Ovary (tissue), 9 donors: Measurements from ENCODE around the gene RANBP3. TPM values are rescaled to one million over a fixed set of nuclear protein-coding genes. Genes with fewer than 3 reads are reported as not detected.

Experiments
- DNase-seq, 5 donors: peaks; one replicate each; pipeline ENCODE4 v3.0.0-alpha.2; 2019 to 2020
- H3K27ac ChIP-seq, 2 donors: fragments of 200-600 bp; one replicate each; pipeline versions ENCODE4 v1.5.1 to v1.8.0; 2019 to 2022
- H3K27me3 ChIP-seq: fragments of 200-600 bp; one replicate; pipeline ENCODE4 v1.8.0; 2022
- H3K36me3 ChIP-seq: fragments of 200-600 bp; sonication (generic); one replicate; pipeline ENCODE4 v1.5.1; 2019
- H3K4me1 ChIP-seq: one replicate; pipeline ENCODE4 v1.8.1; 2013; ENCODE audit warnings: mild to moderate bottlenecking, moderate library complexity; ENCODE audit not compliant: insufficient read depth
- H3K4me3 ChIP-seq: fragments of 200-600 bp; sonication (generic); one replicate; pipeline ENCODE4 v1.5.1; 2017
- H3K9me3 ChIP-seq, 2 donors: fragments of 200-600 bp in 1 of 2; sonication (generic) in 1 of 2; one replicate each; pipeline versions ENCODE4 v1.5.1 to v1.8.1; 2013 to 2019; ENCODE audit warnings: mild to moderate bottlenecking in 1 of 2, moderate library complexity in 1 of 2
- CTCF ChIP-seq, 3 donors: fragments of 450-650 bp in 2 of 3; fragments of 200-600 bp in 1 of 3; IDR thresholded peaks; one replicate each; pipeline versions ENCODE4 v1.5.1 to v1.8.0; 2016 to 2022; ENCODE audit warnings: antibody characterized with exemption in 3 of 3, mild to moderate bottlenecking in 1 of 3
- EP300 ChIP-seq: sonication (generic); formaldehyde crosslinking; IDR thresholded peaks from one replicate; pipeline ENCODE4 v1.6.1; 2017; ENCODE audit warnings: antibody characterized with exemption
- POLR2A ChIP-seq: fragments of 450-650 bp; IDR thresholded peaks from one replicate; pipeline ENCODE4 v1.6.1; 2017; ENCODE audit warnings: antibody characterized with exemption, mild to moderate bottlenecking, moderate library complexity
- WGBS, 3 donors: extraction: QIAGEN DNeasy Blood & Tissue Kit in 1 of 3; methylation state at CpG; one replicate each; pipeline versions ENCODE4 v1.1.5 to v1.1.7; 2013 to 2017; 5-methylcytosine and 5-hydroxymethylcytosine counted together
- intact Hi-C, 4 donors: fragments of 100-400 bp; cut with DNase I; formaldehyde crosslinking; loops; one replicate each; pipeline versions ENCODE4 v1.11.0 to v1.15.1; 2022 to 2023
- polyA plus RNA-seq, 2 donors: library from polyadenylated mRNA; stranded (reverse); fragments of 200-250 nt in 1 of 2; fragments of 350-450 nt in 1 of 2; fragmentation: Illumina TruSeq in 1 of 2; extraction: RNeasy Lipid Tissue Mini Kit (QIAGEN cat#74804) in 1 of 2; gene quantifications; one replicate each; pipeline ENCODE4 v1.2.3, GENCODE V29; 2013 to 2014
- total RNA-seq, 7 donors: library from RNA; depleted of rRNA in 2 of 7; stranded (reverse); fragments of >200 nt in 2 of 7; fragmentation: NEBNext Ultra II Directional in 3 of 7; extraction: Animal tissue kit (Norgen Biotek cat#: 25700) in 3 of 7; gene quantifications; one replicate each; pipeline versions ENCODE4 v1.1.0 to v1.2.4, GENCODE V29; 2016 to 2023
- donor health status: DM: no; HTN: no; CAD: no; lungs with moderate emphysema.
- donor health status: DM: no; HTN: no; CAD: no.
- donor health status: Bipolar disorder and iron deficiency.
- donor health status: DM: yes; HTN: yes; CAD: no.
- donor health status: DM: no; HTN: no; CAD: no.
- donor health status: DM: yes; HTN: yes; CAD: no.

Gene RANBP3
- total and polyA plus RNA-seq, 9 donors, result 54.0 to 88.4 (median 67.9) TPM

- DNase-seq, result no peak
- no peaks in the 10 kb centered on the region for H3K27me3 ChIP-seq
- intact Hi-C loops, result no loop called here
- WGBS, 3 donors, result 15 to 39% (median 32%) methylated on average over 10 of the region's 10 CpGs
- H3K4me1 ChIP-seq, result peaks cover 8% of the 10 kb centered on the region
- TF ChIP-seq CTCF (IDR thresholded peaks at IDR 0.05) (no peak), POLR2A (no peak), EP300 (no peak)
- H3K4me3 ChIP-seq, result no peak overlapping the region
- no peak overlapping the region for H3K27ac ChIP-seq
- H3K36me3 ChIP-seq, result no peaks in the 10 kb centered on the region
- H3K9me3 ChIP-seq, result no peaks in the 10 kb centered on the region
These were observed 34.9 kb downstream of the RANBP3 start for GRCh38 chr19:5943045-5943444.

- no peak for TF ChIP-seq POLR2A
- no peak for TF ChIP-seq EP300
- TF ChIP-seq CTCF (IDR thresholded peaks at IDR 0.05), result no peak
- no peak overlapping the region for H3K4me3 ChIP-seq
- 81 to 83% (median 82%) methylated on average over 11 of the region's 11 CpGs for WGBS, 3 donors
- H3K36me3 ChIP-seq, result no peaks in the 10 kb centered on the region
- H3K27ac ChIP-seq, result no peak overlapping the region
- intact Hi-C loops, result no loop called here
- no peaks in the 10 kb centered on the region for H3K9me3 ChIP-seq
- DNase-seq, result no peak
- H3K27me3 ChIP-seq, result no peaks in the 10 kb centered on the region
- peaks cover 10% of the 10 kb centered on the region for H3K4me1 ChIP-seq
These were observed 36.3 kb downstream of the RANBP3 start for GRCh38 chr19:5941673-5942072.

GRCh38 chr19:5940260-5941208 lies 37.4 kb downstream of the RANBP3 start:
- Histone ChIP-seq H3K27me3 (no peaks in the 10 kb centered on the region), H3K27ac (no peak overlapping the region), H3K9me3 (no peaks in the 10 kb centered on the region), H3K36me3 (no peaks in the 10 kb centered on the region), H3K4me3 (no peak overlapping the region), H3K4me1 (peaks cover 16% of the 10 kb centered on the region)
- no peak for TF ChIP-seq POLR2A
- no peak for TF ChIP-seq EP300
- no peak for TF ChIP-seq CTCF (IDR thresholded peaks at IDR 0.05)
- no peak for DNase-seq
- 93 to 95% (median 93%) methylated on average over 21 of the region's 21 CpGs for WGBS, 3 donors
- intact Hi-C loops, result no loop called here

- H3K9me3 ChIP-seq, result no peaks in the 10 kb centered on the region
- WGBS, 3 donors, result 84 to 86% (median 85%) methylated on average over 10 of the region's 10 CpGs
- intact Hi-C loops, result no loop called here
- H3K36me3 ChIP-seq, result no peaks in the 10 kb centered on the region
- DNase-seq, result no peak
- H3K27me3 ChIP-seq, result no peaks in the 10 kb centered on the region
- no peak overlapping the region for H3K4me3 ChIP-seq
- TF ChIP-seq POLR2A (no peak), CTCF (IDR thresholded peaks at IDR 0.05) (no peak), EP300 (no peak)
- peaks cover 11% of the 10 kb centered on the region for H3K4me1 ChIP-seq
- no peak overlapping the region for H3K27ac ChIP-seq
These were observed 40.4 kb downstream of the RANBP3 start for GRCh38 chr19:5937550-5937949.
